Activated CD8-positive, alpha-beta memory T cell treated with anti-CD3 and anti-CD28 coated beads, Interleukin-2, amount 50 U/mL, for 48 hours (primary cell): Measurements from ENCODE around the gene BAIAP2.
"Not testable (repeated sequence)": the region's sequence is repeated elsewhere in the genome, so short reads cannot be mapped to it uniquely, and the experiment has no call there.

Experiments used
- DNase-seq: peaks from one replicate; pipeline ENCODE4 v3.0.0-alpha.2; 2020

BAIAP2 gene

DNA sequence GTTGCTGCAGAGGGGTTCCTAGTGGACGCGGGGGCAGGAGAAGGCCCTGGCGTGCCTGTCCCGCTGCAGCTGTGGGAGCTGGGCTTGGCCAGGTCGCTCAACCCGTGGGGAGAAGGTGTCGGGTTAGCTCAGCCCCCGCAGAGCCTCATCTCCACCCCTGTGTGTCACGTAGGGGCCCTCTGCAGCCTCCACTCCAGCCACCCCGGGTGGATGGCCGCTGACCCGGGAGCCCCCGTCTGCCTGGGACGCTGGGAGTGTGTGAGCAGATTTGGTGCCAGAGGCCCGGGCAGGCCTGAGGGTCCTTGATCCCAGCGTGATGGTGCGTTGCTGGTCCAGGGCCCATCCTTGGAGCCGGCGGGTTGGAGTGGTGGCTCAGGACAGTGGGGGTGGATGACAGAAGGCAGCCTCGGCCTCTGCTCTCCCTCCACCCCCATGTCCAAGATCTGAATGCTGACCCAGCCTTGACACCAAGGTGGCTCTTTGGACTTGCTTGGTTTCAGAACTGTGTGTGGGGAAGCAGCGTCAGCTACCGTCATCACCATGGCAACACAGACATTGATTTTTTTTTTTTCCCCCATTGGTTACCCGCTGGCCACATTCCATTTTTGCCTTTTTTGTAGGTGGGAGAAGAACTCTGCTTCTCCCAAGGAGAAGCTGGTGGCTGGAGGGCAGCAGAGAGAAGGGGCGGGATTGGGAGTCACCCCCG is 35.7 kb downstream of the BAIAP2 start:
- DNase-seq = no peak

DNA sequence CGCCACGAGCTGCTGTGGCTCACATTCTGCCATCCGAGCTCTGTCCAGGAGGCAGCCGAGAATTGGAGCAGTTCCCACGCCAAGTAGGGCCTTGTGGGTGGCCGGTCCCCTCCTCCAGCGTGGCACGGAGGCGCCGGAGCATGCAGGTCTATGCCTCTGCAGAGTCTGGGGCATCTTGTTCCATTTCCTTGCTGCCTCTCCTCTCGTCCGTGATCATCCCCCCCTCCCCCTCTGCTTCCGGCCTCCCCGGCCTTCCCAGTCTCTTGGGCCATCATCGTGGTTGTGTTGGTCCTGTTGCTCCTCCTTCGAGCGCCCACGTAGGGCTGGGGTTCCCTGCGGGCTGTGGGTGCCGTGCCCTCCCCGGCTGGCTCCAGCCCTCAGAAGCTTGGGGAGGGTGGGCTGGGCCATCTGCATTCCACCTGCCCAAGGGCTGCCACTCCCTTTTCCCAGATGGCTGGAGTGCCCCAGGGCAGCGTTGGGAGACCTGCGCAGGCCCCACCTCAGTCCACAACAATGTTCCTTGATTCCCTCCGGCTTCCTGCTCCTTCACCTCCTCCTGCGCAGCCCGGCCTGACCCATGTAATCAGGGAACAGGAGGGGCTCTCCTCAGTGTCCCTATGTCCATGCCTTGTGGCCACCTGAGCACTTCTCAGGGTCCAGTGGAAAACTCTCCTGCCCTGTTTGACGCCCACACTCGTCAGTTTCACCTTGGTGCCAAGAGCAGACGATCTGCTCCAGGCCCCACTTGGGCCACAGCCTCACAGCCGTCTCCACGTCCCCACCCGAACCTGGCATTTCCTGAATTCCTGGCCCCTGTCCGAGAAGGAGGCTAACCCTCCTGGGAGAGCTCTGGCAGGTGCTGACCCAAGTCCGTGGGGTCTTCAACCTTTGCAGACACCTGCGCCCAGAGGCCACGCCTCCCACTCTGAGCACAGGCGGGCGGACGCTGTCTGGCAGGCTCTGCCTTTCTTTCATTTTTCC is 37.1 kb downstream of the BAIAP2 start:
- no peak for DNase-seq

DNA sequence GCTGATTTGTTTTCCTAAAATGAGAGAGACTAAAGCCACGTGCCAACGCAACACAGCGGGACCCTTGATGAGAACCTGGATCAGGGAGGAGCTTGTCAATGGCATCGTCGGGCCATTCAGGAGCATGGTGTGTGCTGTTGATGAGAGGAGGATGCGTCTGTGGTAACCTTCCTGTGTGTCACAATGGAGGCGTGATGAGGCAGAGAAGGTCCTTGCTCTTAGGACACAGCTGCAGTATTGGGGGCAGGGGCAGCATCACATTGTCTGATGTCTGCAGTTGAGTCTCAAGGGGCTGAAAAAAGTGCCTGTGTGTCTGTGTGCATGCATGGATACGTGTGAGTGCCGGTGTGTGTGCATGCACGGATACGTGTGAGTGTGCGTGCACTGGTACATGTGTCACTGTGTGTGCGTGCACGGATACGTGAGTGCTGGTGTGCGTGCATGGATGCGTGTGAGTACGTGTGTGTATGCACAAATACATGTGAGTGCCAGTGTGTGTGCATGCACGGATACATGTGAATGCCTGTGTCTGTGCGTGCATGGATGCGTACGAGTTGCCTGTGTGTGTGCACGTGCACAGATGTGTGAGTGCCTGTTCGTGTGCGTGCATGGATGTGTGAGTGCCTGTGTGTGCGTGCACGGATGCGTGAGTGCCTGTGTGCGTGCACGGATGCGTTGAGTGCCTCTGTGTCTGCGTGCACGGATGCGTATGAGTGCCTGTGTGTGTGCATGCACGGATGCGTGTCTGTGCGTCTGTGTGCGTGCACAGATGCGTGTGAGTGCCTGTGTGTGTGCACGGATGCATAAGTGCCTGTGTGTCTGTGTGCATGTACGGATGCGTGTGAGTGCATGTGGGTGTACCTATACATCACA is 39.3 kb downstream of the BAIAP2 start:
- DNase-seq = no peak

DNA sequence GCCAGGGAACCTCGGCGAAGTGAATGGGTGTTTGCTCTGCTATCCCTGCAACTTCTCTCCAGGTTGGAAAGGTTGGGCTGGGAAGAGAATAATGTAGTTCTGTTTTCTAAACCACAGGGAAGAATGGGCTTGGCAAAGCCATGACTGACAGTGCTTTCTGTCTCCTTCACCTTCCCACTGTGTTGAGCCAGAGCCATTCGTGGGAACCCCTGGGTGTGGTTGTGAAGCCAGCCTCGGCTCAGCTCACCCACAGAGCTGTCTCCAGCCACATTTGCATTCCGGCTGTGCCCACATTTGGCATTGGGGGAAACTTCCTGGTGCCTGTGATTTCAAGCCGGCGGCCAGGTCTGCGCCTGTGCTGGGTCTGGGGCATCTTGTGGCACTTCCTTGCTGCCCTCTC is 39.9 kb downstream of the BAIAP2 start:
- no peak for DNase-seq

DNA sequence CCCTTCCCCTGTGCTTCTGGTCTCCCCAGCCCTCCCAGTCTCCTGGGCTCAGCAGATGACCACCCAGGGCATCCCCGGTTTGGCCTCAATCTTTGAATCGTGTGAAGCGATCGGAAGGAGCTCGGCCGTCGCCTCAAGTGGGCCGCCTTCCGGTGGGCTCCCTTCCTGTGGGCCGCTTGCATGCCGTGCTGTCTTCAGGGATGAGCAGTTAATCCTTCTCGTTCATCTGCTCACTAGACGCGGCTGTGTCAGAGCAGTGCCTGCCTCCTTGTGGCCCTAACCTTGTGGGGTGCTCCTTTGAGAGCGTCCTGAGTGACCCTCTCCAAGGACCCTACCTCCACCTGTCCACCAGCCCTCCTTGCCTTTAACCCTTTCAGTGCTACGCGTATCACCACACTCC is 40.4 kb downstream of the BAIAP2 start:
- no peak for DNase-seq

DNA sequence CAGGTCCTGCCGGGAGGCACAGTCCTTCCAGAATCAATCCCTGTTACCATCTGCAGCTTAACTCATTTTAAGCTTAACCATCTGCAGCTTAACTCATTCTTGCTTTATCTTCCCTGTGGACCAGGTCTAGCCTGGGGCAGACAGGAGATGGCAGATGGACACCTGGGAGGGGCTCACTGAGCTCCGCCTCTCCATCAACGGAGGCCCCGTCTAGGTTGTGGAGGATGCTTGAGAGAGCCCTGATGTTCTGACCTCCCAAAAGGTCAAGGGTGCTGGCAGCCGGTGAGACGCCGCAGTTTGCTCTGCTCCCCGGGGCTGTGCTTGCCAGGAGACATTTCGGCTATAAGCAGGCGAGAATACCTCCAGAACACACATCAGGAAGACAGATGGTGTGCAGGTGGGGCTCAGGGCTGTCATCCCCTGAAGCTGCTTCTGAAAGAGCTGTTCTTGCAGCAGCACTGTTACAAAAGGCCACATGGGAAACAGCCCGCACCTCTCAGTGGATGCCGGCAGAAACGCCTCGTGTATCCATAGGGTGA is 41.3 kb downstream of the BAIAP2 start:
- DNase-seq = no peak

DNA sequence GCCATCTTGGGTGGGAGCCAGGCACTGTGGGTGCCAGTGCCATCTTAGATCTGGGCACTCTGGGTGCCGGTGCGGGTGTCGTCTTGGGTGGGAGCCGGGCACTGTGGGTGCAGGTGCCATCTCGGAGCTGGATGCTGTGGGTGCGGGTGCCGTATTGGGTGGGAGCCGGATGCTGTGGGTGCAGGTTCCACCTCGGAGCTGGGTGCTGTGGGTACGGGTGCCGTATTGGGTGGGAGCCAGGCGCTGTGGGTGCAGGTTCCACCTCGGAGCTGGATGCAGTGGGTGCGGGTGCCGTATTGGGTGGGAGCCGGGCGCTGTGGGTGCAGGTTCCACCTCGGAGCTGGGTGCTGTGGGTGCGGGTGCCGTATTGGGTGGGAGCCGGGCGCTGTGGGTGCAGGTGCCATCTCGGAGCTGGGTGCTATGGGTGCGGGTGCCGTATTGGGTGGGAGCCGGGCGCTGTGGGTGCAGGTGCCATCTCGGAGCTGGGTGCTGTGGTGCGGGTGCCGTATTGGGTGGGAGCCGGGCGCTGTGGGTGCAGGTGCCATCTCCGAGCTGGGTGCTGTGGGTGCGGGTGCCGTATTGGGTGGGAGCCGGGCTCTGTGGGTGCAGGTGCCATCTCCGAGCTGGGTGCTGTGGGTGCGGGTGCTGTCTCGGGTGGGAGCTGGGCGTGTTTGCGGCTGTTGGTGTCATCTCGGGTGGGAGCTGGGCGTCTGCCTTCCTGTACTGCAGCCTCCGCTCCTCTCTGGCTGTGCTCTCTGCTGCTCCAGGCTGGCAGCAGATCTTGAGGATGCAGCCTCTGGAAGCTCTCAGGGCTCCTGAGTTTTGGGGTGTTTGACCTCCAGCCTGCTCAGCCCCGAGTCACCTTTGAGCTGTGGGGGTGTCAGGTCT is 43.3 kb downstream of the BAIAP2 start:
- DNase-seq = not testable (repeated sequence)

DNA sequence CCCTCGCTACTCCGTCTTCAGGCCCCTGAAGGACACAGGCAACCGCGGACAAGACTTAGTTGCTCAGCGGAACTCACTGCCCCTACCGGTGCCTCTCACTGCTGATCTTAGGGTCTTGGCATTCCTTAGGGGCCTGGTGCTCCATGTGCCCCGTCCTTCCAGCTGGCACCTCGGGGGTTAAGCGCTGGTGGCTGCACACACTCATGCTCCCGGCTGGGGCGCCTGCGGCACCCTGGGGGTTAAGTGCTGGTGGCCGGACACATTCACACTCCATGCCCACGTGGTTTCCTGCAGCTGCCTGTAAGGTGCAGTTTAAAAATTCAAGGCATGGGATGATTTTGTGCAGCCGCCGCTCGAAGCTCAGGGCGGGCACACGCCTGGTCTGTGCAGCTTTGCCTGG is 45.1 kb downstream of the BAIAP2 start:
- DNase-seq = no peak

DNA sequence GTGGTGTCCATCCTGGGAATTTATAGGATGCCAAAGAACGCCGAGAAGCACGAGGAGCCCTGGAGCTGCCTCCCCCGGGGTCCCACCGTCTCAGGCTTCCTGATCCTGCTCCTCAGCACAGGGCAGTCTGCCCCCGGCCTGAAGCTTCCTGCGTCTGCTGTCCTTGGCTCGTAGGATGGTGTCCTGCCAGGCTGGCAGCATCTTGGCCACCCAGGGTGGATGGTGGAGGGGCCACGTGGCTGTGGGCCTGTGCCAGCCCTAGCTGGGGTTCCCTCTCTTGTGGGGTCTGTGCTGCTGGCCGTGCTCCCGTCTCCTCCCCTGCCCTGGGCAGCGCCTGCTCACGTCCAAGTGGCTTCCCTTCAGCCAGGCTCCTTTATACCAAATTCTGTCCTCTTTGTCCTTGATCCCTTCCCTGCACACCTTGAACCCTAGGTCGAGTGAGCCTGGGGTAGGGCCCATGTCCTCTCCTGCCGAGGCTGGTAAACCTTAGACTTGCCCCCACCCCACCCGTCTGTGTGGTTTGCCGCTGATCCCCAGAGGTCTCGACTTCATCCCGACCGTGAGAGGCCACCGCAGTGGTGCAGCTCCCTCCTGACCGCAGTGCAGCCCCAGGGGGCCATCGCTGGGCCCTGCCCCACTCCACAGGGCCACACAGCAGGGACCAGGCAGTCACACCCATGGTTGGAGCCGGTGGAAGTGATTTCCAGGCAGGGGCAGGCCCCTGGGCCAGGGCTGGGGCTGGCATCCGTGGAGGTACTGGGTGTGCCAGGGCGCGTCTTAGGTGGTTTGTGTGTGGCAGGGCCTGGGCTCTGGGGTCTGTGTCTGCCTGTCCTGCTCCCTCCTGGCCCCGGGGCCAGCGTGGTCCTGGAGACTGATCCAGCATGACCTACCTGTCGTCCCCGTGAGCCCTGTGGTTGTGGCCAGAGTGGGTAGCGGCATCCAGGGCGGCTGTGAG is 46.5 kb downstream of the BAIAP2 start:
- no peak for DNase-seq

DNA sequence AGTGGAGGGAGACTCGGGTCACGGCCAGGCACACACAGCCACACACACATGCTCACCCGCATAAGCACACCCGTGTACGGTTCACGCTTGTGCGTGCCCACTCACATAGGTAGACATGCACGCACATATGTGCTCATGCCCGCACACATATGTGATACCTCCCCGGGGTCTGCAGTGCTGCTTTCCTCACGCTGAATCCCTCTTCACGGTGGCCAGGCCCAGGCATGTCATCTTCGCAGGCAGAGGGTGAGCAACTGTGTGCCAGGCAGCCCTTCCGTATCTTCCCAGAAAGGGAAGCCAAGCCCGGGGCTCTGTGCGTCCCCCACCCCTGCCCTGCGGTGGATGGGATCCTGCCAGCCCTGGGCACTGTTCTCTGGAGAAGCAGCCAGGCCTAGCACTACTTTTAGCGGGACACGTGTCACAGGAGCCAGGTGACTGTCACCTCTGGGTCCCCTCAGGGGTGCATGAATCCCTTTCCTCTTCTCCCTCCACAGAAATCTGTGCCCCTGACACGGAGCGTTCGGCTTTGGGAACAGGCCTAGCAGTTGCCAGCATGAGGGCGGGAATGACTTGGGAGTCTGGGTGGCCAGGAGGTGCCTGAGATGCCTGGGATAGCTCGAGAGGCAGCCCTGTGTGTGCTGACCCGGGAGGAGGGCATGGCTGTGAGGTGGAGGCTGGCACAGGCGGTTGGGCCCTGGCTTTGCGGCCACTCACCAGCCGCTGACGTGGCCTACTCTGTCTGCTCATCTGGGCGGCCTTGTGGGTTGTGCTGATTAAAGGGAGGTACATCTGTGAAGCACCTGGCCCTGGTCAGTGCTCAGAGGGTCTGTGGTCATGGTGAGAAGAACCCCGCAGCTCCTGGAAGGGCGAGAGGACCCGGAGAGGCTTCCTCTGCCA is 47.5 kb downstream of the BAIAP2 start:
- no peak for DNase-seq

DNA sequence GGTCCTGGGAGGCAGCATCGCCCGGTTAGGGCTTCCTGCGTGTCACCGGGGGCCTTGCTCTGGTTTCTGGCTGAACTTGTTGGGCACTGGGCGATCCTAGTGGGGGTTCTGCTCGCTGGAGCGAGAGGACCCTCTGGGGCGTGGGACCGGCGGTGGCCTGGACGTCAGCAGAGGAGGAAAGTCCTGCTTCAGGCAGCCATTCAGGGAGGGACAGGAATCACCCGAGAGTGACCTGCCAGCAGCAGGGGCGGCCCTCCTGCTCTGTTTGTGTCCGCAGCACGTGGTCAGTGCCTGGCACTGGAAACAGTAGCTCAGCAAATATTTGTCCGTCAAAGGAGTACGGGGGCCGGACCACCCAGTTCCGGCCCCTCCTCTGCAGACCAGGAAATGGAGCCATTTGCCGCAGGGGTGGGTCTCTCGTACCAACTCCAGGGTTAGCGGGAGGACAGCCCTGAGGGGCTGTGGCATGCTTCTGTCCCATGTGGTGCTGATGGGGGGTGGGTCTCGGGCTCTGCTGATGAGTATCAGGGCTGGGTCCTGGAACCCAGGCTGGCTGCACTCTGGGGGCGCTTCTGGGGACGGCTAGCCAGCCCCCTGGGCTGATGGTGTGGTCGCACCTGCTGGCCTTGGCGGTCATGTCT is 48.3 kb downstream of the BAIAP2 start:
- no peak for DNase-seq

DNA sequence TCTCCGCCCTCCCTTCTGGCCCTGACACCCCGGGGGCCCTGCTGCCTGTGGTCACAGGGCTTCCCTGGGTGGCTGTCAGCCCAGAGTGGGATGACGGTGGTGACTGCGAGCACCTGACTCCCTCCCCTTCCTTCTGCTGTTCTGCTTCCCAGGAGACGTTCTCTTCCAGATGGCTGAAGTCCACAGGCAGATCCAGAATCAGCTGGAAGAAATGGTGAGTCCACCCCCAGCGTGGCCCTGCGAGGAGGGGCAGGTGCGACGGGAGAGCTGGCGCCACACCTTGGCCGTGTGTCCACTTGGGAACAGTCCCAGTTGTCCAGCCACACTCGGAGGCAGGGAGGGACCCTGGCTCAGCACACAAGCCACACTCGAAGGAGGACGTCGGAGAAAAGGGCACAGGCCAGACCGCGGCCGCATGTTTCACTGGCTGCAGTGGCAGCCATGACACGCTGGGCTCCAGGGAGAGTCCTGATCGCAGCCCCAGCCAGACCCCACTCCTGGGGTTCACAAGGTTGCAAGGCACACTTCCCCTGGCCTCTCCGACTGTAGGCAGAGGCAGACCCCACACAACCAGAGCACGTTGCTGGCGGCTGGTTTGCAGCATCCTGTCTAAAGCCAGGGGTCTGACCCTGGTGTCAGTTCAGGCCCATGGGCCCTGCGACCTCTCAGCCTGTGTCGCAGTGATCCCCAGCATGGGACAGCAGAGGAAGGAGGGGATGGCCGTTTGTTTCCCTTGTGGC is 49.9 kb downstream of the BAIAP2 start:
- no peak for DNase-seq

DNA sequence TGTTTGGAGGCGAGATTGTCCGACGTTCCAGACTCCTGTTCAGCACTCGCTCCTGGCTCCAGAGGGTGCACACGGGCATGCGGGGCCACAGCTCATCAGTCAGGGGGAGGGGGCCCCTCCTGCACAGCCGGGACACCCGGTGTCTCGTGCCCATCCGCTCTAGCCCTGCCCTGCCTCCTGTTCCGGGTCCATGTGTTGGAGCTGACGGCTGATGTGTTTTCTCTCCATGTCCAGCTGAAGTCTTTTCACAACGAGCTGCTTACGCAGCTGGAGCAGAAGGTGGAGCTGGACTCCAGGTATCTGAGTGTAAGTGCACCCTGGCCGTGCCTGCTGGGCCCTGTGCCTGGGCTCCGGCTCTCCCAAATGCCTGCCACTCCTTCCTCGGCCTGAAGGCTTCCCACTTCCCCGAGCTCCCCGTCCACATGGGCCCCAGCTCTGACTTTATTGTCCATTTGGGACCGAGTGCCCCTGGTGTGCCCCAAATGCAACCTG is 50.5 kb downstream of the BAIAP2 start:
- no peak for DNase-seq

DNA sequence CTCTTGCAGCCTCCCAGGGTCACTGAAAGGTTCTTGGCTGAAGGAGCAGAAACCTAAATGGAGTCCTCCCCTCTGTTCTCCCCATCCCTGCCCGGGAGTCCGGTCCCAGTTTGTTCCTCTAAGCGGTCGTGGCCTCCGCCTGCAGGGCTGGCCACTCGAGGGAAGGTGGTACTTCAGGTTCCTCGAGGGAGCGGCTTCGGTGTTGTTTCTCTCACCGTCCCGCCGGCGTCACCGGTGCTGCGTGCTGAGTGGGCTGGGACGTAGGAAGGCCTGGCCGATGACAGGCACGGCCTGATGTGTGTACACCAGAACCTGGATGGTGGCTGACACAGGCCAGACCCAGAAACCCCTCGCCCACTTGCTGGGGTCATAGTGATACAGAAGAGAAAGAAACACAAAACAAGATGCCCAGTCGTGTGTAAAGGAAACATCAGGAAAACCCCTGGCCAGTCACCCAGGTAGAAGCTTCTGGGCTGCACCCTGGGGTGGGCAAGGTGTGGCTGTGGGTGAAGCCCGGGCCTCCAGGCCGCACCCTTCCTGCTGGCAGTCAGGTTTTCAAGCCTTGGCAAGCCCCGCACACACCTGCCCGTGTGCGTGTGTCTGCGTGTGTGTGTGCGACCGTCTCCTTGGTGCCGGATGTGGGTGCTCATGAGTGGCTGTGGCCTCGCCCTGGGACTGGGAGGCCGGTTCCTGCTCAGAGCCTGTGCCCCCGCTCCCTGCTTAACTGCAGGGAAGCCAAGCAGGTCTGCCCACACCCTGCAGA is 52.0 kb downstream of the BAIAP2 start:
- no peak for DNase-seq

DNA sequence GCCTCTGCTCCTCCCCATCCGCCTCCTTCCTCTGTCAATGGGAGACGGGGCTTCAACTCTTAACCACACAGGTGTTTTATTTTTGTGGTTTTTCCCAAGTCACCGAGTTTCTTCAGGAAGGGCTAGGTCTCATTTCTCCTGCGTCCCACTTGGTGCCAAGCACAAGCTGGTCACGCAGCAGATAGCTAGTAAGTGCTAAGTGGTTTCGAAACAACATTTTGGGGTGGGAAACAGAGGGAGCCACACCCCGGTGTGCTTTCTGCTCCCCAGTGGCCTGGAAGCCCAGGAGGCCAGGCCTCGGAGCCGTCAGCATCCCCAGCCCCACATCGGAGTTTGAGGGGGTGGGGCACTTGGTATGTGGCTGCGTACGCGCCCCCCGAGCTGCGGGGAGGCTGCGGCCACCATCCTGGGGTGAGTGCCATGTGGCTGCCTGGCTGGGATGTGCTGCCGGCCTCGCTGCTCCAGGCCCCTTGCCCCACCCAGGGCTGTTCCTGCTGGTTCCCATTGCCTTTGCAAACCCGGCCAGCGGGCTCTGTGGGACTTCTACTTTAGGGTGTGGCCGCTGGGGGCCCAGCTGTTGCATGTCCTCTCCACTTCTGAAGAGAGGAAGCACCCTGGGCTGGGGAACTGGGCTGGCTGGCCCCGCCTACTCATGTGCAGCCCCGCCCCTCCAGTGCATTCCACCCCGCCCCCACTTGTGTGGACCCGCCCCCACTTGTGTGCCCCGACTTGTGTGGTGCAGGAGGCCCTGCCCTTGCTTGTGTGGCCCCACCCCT is 55.6 kb downstream of the BAIAP2 start:
- DNase-seq = peak; percentile 61

DNA sequence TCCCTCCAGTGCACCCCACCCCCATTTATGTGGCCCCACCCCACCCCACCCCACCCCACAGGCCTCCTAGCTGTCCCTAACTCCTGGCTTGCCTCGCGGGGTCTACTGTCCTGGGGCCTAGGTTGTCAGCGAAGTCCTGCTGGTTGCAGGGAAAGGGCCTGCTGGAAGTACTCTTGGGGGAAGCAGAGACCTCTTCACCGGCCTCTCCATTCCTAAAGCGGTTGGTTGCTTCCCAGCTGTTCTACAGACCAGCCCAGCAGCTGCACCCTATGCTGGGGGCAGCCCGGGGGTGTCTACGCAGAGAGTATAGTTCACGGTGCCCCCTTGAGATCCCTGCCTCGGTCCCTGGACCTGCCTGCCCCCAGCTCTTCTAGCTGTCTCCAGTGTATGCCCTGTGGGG is 56.2 kb downstream of the BAIAP2 start:
- no peak for DNase-seq
